Tibial nerve (tissue), 4 donors: ENCODE results near the gene CAMSAP3.
A peak's percentile ranks its signal among the peaks of the same experiment; 100 is the strongest.

ENCODE experiments used
- EP300 ChIP-seq, 2 donors: sonication (generic); formaldehyde crosslinking; IDR thresholded peaks; one replicate each; pipeline ENCODE4 v1.6.1; 2017; ENCODE audit warnings: antibody characterized with exemption in 2 of 2, mild to moderate bottlenecking in 1 of 2
- POLR2A ChIP-seq, 2 donors: fragments of 450-650 bp; IDR thresholded peaks; one replicate each; pipeline ENCODE4 v1.6.1; 2017; ENCODE audit warnings: antibody characterized with exemption in 2 of 2, mild to moderate bottlenecking in 2 of 2, moderate library complexity in 2 of 2
- TF ChIP-seq, protein P1 (sequence below), 5 experiments: fragments of 200-600 bp in 3 of 5; fragments of 450-650 bp in 2 of 5; sonication (generic) in 3 of 5; IDR thresholded peaks; one replicate each; pipeline ENCODE4 v1.5.1; 2016 to 2019; ENCODE audit warnings: antibody characterized with exemption in 5 of 5, mild to moderate bottlenecking in 3 of 5, moderate library complexity in 2 of 5

DNA sequence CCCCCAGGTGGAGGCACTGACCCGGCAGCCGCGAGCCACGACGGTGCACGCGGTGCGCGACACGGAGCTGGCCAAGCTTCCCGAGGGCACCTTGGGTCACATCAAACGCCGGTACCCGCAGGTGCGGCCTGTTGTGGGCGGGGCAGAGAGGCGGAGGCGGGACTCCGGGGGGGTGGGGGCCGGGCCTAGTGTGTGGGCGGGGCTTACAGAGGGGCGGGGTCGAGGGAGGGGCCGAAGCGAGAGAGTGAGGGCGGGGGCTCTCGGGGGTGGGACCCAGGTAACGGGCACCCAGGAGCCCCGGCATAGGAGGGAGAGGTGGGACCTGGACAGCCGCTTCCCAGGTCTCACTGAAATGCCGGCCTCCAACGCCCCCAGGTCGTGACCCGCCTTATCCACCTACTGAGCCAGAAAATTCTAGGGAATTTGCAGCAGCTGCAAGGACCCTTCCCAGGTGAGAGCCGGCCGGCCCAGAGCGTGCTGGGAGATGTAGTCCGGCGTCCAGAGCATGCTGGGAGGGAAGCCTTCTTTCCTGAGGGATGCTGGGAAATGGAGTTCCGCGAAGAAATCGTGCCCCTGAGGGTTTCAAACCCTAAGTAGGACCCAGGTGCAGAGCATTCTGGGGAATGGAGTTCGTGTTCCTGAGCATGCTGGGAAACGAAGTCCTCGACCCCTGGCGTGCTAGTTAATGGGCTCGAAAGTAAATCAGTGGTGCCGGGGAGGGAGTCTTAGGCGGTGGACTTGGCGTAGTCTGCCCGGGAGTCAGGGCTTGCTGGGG lies 44.5 kb upstream of the CAMSAP3 start:
- TF ChIP-seq, protein P1, sequence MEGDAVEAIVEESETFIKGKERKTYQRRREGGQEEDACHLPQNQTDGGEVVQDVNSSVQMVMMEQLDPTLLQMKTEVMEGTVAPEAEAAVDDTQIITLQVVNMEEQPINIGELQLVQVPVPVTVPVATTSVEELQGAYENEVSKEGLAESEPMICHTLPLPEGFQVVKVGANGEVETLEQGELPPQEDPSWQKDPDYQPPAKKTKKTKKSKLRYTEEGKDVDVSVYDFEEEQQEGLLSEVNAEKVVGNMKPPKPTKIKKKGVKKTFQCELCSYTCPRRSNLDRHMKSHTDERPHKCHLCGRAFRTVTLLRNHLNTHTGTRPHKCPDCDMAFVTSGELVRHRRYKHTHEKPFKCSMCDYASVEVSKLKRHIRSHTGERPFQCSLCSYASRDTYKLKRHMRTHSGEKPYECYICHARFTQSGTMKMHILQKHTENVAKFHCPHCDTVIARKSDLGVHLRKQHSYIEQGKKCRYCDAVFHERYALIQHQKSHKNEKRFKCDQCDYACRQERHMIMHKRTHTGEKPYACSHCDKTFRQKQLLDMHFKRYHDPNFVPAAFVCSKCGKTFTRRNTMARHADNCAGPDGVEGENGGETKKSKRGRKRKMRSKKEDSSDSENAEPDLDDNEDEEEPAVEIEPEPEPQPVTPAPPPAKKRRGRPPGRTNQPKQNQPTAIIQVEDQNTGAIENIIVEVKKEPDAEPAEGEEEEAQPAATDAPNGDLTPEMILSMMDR (IDR thresholded peaks at IDR 0.05) = no peak
- TF ChIP-seq POLR2A (IDR thresholded peaks at IDR 0.05) = no peak
- peak in 1 of 2 donors; percentile 17 for TF ChIP-seq EP300 (IDR thresholded peaks at IDR 0.05)
